Neuronal stem cell (in vitro differentiated cells): Measurements from ENCODE around the gene ANHX.

Experiments used
- DNase-seq: peaks from one replicate; pipeline ENCODE4 v3.0.0-alpha.2; 2013; ENCODE audit warnings: low spot score
- H2AFZ ChIP-seq: one replicate; pipeline ENCODE4 v1.6.1; 2013; ENCODE audit warnings: mild to moderate bottlenecking, low read length, inconsistent platforms
- H2AK5ac ChIP-seq: 2 replicates; pipeline ENCODE4 v1.6.1; 2013; ENCODE audit warnings: low read depth, mild to moderate bottlenecking, inconsistent platforms, low read length, moderate library complexity, mixed read lengths
- H2BK120ac ChIP-seq: 2 replicates; pipeline ENCODE4 v1.6.1; 2013; ENCODE audit warnings: low read depth, mild to moderate bottlenecking, inconsistent platforms, low read length, moderate library complexity, mixed read lengths
- H2BK12ac ChIP-seq: one replicate; pipeline ENCODE4 v1.6.1; 2013; ENCODE audit warnings: low read length, inconsistent platforms
- H2BK15ac ChIP-seq: 2 replicates; pipeline ENCODE4 v1.6.1; 2013; ENCODE audit warnings: mild to moderate bottlenecking, low read length, inconsistent platforms, mixed read lengths
- H2BK5ac ChIP-seq: one replicate; pipeline ENCODE4 v1.6.1; 2013; ENCODE audit warnings: inconsistent platforms, mild to moderate bottlenecking, low read length, moderate library complexity
- H3K14ac ChIP-seq: one replicate; pipeline ENCODE4 v1.6.1; 2013; ENCODE audit warnings: low read length, inconsistent platforms
- H3K18ac ChIP-seq: 2 replicates; pipeline ENCODE4 v1.6.1; 2013; ENCODE audit warnings: low read length, inconsistent platforms
- H3K23ac ChIP-seq: 2 replicates; pipeline ENCODE4 v1.6.1; 2013; ENCODE audit warnings: low read depth, mild to moderate bottlenecking, mixed read lengths, low read length, inconsistent platforms; ENCODE audit not compliant: poor library complexity
- H3K27ac ChIP-seq: replicated peaks from 3 replicates; pipeline ENCODE4 v1.5.1; 2013; ENCODE audit warnings: low read length, inconsistent platforms
- H3K27me3 ChIP-seq, 3 experiments: 2 replicates each; pipeline ENCODE4 v1.6.1; 2013; ENCODE audit warnings: low read length in 3 of 3, mild to moderate bottlenecking in 2 of 3, inconsistent platforms in 1 of 3, low read depth in 1 of 3, mixed read lengths in 1 of 3, moderate library complexity in 1 of 3; ENCODE audit not compliant: control insufficient read depth in 3 of 3, insufficient read depth in 3 of 3
- H3K36me3 ChIP-seq, 2 donors: replicated peaks in 1 of 2; 2 replicates each; pipeline ENCODE4 v1.6.1; 2013; ENCODE audit warnings: low read length in 2 of 2; ENCODE audit not compliant: control insufficient read depth in 2 of 2, insufficient read depth in 2 of 2
- H3K4ac ChIP-seq: 2 replicates; pipeline ENCODE4 v1.6.1; 2013; ENCODE audit warnings: inconsistent platforms, mild to moderate bottlenecking, low read length, moderate library complexity
- H3K4me1 ChIP-seq, 2 donors: 1 replicate in 1 of 2; 2 replicates in 1 of 2; pipeline ENCODE4 v1.6.1; 2013; ENCODE audit warnings: low read length in 2 of 2, low read depth in 1 of 2; ENCODE audit not compliant: control insufficient read depth in 2 of 2, insufficient read depth in 1 of 2
- H3K4me2 ChIP-seq: one replicate; pipeline ENCODE4 v1.6.1; 2013; ENCODE audit warnings: mild to moderate bottlenecking, low read length, inconsistent platforms; ENCODE audit not compliant: insufficient read depth, poor library complexity, severe bottlenecking
- H3K4me3 ChIP-seq, 2 donors: 2 replicates each; pipeline ENCODE4 v1.5.1; 2013; ENCODE audit warnings: low read length in 2 of 2, mild to moderate bottlenecking in 2 of 2, inconsistent platforms in 1 of 2, moderate library complexity in 1 of 2
- H3K79me1 ChIP-seq: one replicate; pipeline ENCODE4 v1.6.1; 2013; ENCODE audit warnings: low read depth, mild to moderate bottlenecking, inconsistent platforms, low read length, moderate library complexity
- H3K9ac ChIP-seq: one replicate; pipeline ENCODE4 v1.6.1; 2013; ENCODE audit warnings: mild to moderate bottlenecking, low read depth, low read length, inconsistent platforms; ENCODE audit not compliant: poor library complexity
- H3K9me3 ChIP-seq, 2 donors: replicated peaks in 1 of 2; 2 replicates each; pipeline versions ENCODE3 to v1.6.1; 2013; ENCODE audit warnings: low read length in 2 of 2, mild to moderate bottlenecking in 2 of 2, inconsistent platforms in 1 of 2, low read depth in 1 of 2, mixed read lengths in 1 of 2, moderate library complexity in 1 of 2; ENCODE audit not compliant: control insufficient read depth in 2 of 2, insufficient read depth in 1 of 2
- H4K8ac ChIP-seq: one replicate; pipeline ENCODE4 v1.6.1; 2013; ENCODE audit warnings: low read depth, mild to moderate bottlenecking, inconsistent platforms, low read length, moderate library complexity
- H4K91ac ChIP-seq: one replicate; pipeline ENCODE4 v1.6.1; 2013; ENCODE audit warnings: low read length, low read depth, mild to moderate bottlenecking, inconsistent platforms; ENCODE audit not compliant: poor library complexity
- WGBS, 2 donors: extraction: QIAGEN DNeasy Blood & Tissue Kit; methylation state at CpG; one replicate each; pipeline ENCODE4 v1.1.7; 2013; ENCODE audit warnings: missing lambda C conversion rate in 2 of 2, mixed read lengths in 1 of 2; ENCODE audit not compliant: insufficient read length in 2 of 2, insufficient replicate concordance in 1 of 2; ENCODE audit errors: extremely low coverage in 2 of 2; 5-methylcytosine and 5-hydroxymethylcytosine counted together

ANHX gene

DNA sequence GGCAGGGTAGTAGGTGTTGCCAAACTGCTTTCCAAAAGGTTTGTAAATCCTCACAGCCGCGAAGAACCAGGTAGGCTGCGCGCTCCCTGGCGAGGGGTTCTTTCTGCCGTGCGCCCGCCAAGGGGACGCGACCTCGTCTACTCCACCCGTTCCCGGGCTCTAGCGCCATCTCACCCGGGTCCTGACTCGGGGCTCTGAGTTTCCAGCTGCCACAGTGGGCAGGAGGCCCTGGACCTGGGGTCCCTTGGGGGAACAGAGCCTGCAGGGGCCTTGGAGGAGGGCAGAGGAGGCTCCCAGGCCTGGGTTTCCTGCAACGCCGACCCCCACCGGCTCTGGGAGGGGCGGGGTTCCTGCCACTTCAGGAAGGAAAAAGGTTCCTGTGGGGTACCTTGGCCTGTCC is 706 bp downstream of the ANHX start:
- DNase-seq: no peak
- no peaks in the 10 kb centered on the region for H3K79me1 ChIP-seq
- no peak overlapping the region for H3K4ac ChIP-seq
- H3K23ac ChIP-seq: no peak overlapping the region
- H2AFZ ChIP-seq: no peak overlapping the region
- no peak overlapping the region for H3K18ac ChIP-seq
- no peak overlapping the region for H3K27ac ChIP-seq
- peaks cover 19 to 54% of the 10 kb centered on the region in 2 donors for H3K9me3 ChIP-seq
- no peaks in the 10 kb centered on the region for H3K4me1 ChIP-seq
- H2BK120ac ChIP-seq: no peak overlapping the region
- H2AK5ac ChIP-seq: no peak overlapping the region
- no peak overlapping the region for H4K91ac ChIP-seq
- no peaks in the 10 kb centered on the region for H3K27me3 ChIP-seq
- H4K8ac ChIP-seq: no peak overlapping the region
- no peaks in the 10 kb centered on the region for H3K36me3 ChIP-seq
- H3K4me2 ChIP-seq: no peak overlapping the region
- H3K4me3 ChIP-seq: no peak overlapping the region
- no CpG with 5 or more reads among the region's 20 CpGs for WGBS, 2 donors
- no peak overlapping the region for H2BK5ac ChIP-seq
- H3K14ac ChIP-seq: no peak overlapping the region
- no peak overlapping the region for H2BK12ac ChIP-seq
- H3K9ac ChIP-seq: no peak overlapping the region
- no peak overlapping the region for H2BK15ac ChIP-seq

- H3K4ac ChIP-seq: no peak overlapping the region
- no peak overlapping the region for H2BK12ac ChIP-seq
- no peak overlapping the region for H3K14ac ChIP-seq
- no peak overlapping the region for H2AK5ac ChIP-seq
- H3K18ac ChIP-seq: no peak overlapping the region
- H4K8ac ChIP-seq: no peak overlapping the region
- H3K9me3 ChIP-seq: peaks cover 19 to 51% of the 10 kb centered on the region in 2 donors
- H2BK120ac ChIP-seq: no peak overlapping the region
- H3K27me3 ChIP-seq: no peaks in the 10 kb centered on the region
- H2AFZ ChIP-seq: no peak overlapping the region
- H2BK5ac ChIP-seq: no peak overlapping the region
- H3K36me3 ChIP-seq: no peaks in the 10 kb centered on the region
- WGBS, 2 donors: no CpG with 5 or more reads among the region's 18 CpGs
- no peak overlapping the region for H3K27ac ChIP-seq
- H4K91ac ChIP-seq: no peak overlapping the region
- no peaks in the 10 kb centered on the region for H3K4me1 ChIP-seq
- no peaks in the 10 kb centered on the region for H3K79me1 ChIP-seq
- no peak overlapping the region for H3K9ac ChIP-seq
- H3K4me2 ChIP-seq: no peak overlapping the region
- no peak overlapping the region for H3K23ac ChIP-seq
- H2BK15ac ChIP-seq: no peak overlapping the region
- H3K4me3 ChIP-seq: no peak overlapping the region
- no peak for DNase-seq
Observed at GRCh38 chr12:133233993-133234564, 1.6 kb downstream of the ANHX start.

DNA sequence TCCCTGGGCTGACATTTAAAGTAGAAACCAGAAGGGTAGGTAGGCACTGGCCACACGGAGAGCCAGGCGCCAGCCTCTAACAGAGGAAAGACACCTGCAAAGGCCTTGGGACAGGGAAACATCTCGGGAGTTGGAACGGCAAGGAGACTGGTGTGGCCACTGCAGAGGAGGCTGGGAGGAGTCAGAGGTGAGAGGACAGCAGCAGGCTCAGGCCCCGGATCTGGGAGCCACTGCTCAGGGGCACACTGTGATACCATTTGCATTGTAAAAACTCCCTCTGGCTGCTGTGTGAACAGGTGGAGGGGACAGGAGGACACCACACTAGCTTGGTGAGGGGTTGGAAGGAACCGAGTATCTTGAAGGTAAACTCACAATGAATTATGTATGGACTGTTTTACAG is 2.7 kb downstream of the ANHX start:
- Histone ChIP-seq H3K79me1 (no peaks in the 10 kb centered on the region), H3K4me2 (no peak overlapping the region), H4K91ac (no peak overlapping the region), H2BK15ac (no peak overlapping the region), H2BK120ac (no peak overlapping the region), H4K8ac (no peak overlapping the region), H2BK12ac (no peak overlapping the region), H3K18ac (no peak overlapping the region), H3K9me3 (peaks cover 22 to 59% of the 10 kb centered on the region in 2 donors), H3K4ac (no peak overlapping the region), H3K27ac (no peak overlapping the region), H2BK5ac (no peak overlapping the region), H3K9ac (no peak overlapping the region), H3K14ac (no peak overlapping the region), H3K27me3 (no peaks in the 10 kb centered on the region), H2AFZ (no peak overlapping the region), H3K4me3 (no peak overlapping the region), H3K23ac (no peak overlapping the region), H3K36me3 (no peaks in the 10 kb centered on the region), H2AK5ac (no peak overlapping the region), H3K4me1 (no peaks in the 10 kb centered on the region)
- no peak for DNase-seq
- no CpG with 5 or more reads among the region's 6 CpGs for WGBS, 2 donors

GRCh38 chr12:133231001-133231400 is 4.7 kb downstream of the ANHX start:
- no peak overlapping the region for H3K27ac ChIP-seq
- H3K27me3 ChIP-seq: no peaks in the 10 kb centered on the region
- no peak overlapping the region for H3K9ac ChIP-seq
- H3K36me3 ChIP-seq: no peaks in the 10 kb centered on the region
- H2BK120ac ChIP-seq: no peak overlapping the region
- no peak overlapping the region for H3K4me2 ChIP-seq
- H3K4me1 ChIP-seq: no peaks in the 10 kb centered on the region
- H2BK5ac ChIP-seq: no peak overlapping the region
- DNase-seq: no peak
- no peak overlapping the region for H4K91ac ChIP-seq
- no peaks in the 10 kb centered on the region for H3K79me1 ChIP-seq
- no peak overlapping the region for H3K4me3 ChIP-seq
- H3K4ac ChIP-seq: no peak overlapping the region
- H2BK12ac ChIP-seq: no peak overlapping the region
- no peak overlapping the region for H4K8ac ChIP-seq
- no peak overlapping the region for H3K23ac ChIP-seq
- WGBS, 2 donors: no CpG with 5 or more reads among the region's 3 CpGs
- no peak overlapping the region for H2AFZ ChIP-seq
- H3K14ac ChIP-seq: no peak overlapping the region
- H3K9me3 ChIP-seq: peaks cover 20 to 72% of the 10 kb centered on the region in 2 donors
- H3K18ac ChIP-seq: no peak overlapping the region
- no peak overlapping the region for H2AK5ac ChIP-seq
- no peak overlapping the region for H2BK15ac ChIP-seq
